ENCODE measurements around the gene DYNC1H1.

Gene DYNC1H1

GRCh38 chr14:101944451-101944850, 19.9 kb upstream of the DYNC1H1 start:
- no peak for DNase-seq

DNA sequence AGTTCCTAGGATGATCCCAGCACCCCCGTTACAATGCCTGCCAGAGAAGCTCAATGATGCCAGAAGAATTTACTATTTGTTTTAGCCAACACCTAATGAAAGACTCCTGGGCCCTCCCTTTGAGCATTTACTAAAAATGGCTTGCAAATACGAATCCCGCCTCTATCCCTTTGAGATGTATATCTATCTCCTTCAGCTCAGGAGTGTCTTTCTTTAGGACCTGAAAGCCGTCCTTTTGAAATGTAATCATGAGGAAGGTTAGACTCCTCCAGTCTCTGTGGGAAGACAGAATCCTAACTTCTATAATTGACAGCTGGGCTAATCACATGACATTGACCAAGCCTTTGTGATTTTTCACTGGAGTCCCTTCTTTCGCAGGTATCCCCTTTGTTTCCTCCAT, 19.2 kb upstream of the DYNC1H1 start:
- DNase-seq = no peak

- DNase-seq = peak in 1 of 51 donors; percentile 67
Measured at GRCh38 chr14:101947577-101947903, 16.8 kb upstream of the DYNC1H1 start.

GRCh38 chr14:101947904-101948665, 16.3 kb upstream of the DYNC1H1 start:
- DNase-seq = peak; percentile 91 to 100 (median 99)

DNA sequence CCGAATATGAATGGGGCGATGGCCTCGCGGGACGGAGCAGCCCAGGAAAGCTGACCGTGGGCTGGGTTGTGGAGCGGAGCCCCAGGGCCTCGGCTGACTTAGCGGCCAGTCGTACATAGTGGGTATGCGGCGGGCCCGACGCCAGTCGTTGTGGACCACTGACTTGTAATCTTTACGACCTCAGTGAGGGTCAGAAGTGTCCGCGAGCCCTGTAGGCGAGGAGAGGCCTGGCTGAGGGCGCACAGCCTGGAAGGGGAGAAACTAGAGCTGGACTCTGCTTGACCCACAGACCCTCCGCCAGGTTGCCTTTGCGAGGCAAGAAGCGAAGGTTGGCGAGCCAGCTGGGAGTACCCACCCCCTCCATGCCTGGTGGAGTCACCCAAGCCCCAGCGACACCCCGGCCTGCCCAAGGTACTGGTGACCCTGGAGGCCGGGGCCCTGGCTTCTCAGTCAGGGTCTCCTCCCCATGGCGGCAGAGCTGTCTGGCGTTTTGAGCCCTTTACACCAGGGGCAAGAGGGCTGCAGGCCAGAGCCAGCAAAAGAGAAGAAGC, 15.6 kb upstream of the DYNC1H1 start:
- DNase-seq = peak in 3 of 51 donors; percentile 44 to 52 (median 44)

DNA sequence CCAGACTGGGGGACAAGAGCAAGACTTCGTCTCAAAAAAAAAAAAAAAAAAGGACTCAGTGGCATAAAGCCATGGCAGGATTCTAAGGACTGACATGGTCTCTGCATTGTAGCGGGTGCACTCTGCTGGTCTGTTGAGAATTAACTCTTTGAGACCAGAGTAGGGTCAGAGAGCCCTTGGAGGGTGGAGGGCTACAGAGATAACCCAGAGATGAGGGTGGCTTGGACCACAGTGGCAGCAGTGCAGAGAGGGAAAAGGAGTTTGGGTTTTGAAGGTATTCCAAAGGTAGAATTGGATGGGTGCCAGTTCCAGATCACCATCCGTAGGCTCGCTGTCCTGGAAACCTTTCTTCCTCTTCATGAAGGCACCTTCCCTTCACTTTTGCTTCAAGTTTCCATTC, 14.3 kb upstream of the DYNC1H1 start:
- no peak for DNase-seq

GRCh38 chr14:101950516-101951215, 13.7 kb upstream of the DYNC1H1 start:
- DNase-seq = no peak

DNA sequence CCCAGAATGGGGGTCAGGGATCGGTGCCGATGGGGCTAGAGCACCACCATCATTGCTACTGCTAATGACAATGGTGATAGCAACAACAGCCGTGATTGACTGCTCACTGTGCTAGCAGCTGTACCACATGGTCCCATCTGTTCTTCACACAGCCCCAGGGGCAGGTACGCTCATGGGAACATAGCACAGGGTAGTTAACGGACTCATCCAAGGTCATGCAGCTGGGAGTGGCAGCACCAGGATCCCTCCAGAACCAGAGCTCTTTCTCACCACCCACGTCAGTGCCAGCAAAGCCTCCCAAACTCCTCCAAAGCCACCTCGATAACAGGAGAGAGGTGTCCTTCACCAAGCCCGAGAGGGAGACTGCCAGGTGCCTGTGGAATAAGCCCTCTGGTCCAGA, 11.2 kb upstream of the DYNC1H1 start:
- DNase-seq = no peak

- DNase-seq = no peak
Measured at GRCh38 chr14:101954501-101954900, 9.9 kb upstream of the DYNC1H1 start.

- DNase-seq = no peak
Measured at GRCh38 chr14:101955695-101956161, 8.6 kb upstream of the DYNC1H1 start.

- no peak for DNase-seq
Measured at GRCh38 chr14:101956179-101956885, 8.0 kb upstream of the DYNC1H1 start.

GRCh38 chr14:101957406-101958234, 6.8 kb upstream of the DYNC1H1 start:
- no peak for DNase-seq

DNA sequence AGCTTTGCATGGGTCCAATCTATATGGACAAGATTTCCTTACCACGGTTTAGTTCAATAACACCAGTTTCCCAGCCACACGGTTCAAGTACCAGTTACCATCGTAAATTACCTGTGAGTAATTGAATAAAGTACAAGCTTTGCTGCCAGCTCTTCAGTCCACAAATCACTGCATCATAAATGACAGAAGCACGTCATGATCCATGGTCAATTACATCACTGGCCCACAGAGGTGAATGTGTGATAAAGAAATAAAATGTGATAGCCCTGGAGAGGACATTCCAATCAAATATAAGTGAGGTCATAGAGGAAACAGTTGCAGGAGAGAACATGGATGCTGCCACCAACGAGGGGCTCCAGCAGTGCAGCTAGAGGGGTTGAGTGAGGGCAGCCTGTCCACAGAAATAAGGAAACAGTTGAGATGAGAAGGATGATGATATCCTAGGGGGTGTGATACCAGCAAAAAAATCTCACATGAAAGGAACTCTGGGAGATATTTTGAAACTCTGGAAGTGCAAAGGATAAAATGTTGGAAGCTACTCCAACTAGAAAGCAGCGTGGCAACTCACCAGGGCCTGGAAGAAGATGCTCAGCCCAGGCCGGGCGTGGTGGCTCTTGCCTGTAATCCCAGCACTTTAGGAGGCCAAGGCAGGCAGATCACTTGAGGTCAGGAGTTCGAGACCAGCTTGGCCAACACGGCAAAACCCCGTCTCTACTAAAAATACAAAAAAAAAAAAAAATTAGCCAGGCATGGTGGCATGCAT, 5.8 kb upstream of the DYNC1H1 start:
- no peak for DNase-seq

GRCh38 chr14:101959277-101959676, 5.1 kb upstream of the DYNC1H1 start:
- DNase-seq = no peak

GRCh38 chr14:101960225-101960624, 4.1 kb upstream of the DYNC1H1 start:
- no peak for DNase-seq

DNA sequence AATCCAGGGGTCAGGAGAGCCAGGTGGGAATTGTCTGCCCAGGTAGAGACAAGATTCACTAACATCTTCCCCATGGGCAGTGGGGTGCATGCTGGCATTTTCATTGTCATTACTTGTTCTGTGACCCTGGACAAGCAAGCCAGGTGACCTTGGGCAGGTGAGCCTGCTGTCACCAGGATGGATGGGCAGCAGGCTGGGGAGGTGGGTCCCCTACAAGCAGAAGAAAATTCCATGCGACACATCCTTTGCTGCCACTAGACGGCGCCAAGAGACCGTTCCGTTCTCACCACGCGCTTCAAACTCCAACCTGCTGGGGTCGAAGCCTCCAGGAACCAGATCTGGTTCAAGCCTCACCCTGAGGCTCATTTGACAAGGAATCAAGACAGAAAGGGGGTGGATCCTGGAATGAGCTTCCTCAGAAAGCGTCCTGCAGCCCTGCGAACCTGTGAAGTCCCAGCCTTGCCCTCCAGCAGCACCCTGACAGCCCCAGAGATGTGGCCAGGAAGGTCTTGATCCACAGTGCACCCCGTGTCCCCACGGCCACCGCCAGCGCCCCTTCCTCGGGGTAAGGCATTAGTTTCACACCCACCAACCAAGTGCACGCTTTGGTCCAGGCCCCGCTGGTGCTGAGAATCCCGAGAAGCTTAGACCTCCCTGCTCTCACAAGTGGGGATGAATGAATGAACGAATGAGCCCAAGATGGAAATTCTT, 3.2 kb upstream of the DYNC1H1 start:
- peak in 42 of 51 donors; percentile 9 to 79 (median 39) for DNase-seq

DNA sequence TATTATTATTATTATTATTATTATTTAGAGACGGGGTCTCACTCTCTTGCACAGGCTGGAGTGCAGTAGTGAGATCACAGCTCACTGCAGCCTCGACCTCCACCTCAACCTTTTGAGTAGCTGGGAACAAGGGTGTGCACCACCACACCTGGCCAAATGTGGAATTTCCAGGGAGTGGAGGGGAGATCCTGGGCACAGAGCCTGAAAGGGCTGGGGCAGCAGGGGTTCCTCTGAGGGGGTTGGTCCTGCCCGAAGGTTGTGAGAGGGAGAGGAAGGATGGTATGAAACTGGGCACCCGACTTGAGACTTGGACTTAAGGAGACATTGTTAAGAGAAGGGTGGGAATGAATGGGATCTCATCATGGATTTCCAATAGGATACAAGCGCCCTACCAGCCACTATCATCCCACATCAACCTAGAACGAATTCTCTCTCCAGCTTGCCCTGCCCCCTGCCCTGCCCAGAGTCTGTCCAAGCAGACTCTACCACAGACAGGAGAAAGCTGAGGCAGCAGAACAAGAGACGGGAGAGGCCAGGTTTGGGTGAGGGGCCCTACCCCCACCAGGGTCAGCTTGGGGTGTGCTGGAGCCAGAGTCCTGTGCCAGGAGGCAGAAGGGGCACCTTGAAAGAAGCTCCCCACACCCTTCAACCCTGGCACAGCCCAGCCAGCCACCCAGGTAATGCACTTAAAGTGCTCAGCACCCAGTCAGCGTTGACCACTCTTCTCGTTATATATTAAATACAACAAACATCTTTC, 2.4 kb upstream of the DYNC1H1 start:
- no peak for DNase-seq

- DNase-seq = peak in 26 of 51 donors; percentile 9 to 63 (median 30)
Measured at GRCh38 chr14:101962503-101962874, 1.9 kb upstream of the DYNC1H1 start.

DNA sequence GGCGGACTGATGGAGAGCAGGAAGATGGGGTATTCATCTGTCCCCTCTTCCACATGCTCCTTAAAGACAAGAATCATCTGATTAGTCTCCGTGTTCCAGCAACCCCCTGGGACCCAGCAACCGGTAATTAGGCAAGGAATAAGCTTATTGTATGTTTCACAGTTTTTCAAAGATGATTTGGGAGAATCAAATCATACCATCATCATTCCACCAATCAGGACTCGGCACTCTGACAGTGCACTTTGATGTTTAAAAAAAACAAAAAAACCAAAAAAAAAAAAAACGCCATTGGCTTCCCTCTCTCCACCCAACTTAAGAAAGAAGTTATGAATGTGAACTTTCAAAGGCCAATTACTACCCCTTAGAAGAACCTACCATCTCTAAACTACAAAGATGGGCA, 1.3 kb upstream of the DYNC1H1 start:
- no peak for DNase-seq

All from hypothalamus (tissue), 51 donors.